HepG2 (cell line): ENCODE results near the gene AGMO. TPM values are rescaled to one million over a fixed set of nuclear protein-coding genes. Genes with fewer than 3 reads are reported as not detected.

Source experiments
- ATAC-seq: fragments of 200-7000 bp; cut with Tn5 transposase; 3 replicates; pipeline ENCODE4 v1.9.1; 2020; ENCODE audit warnings: mild to moderate bottlenecking, moderate library complexity
- BruUV-seq: library from RNA; stranded (reverse); fragments of 400-500 nt; replicated peaks from 2 replicates; lab custom pipeline; 2021; lab: Mats Ljungman, UMichigan
- CTCF ChIA-PET: fragments of 300-600 bp; formaldehyde crosslinking; extraction: SDS; loops from one replicate; lab custom pipeline; 2021; ENCODE audit warnings: low total read pairs, inconsistent platforms, low intra/inter-chr PET ratio; lab: Yijun Ruan, JAX
- POLR2A ChIA-PET: fragments of 350-600 bp; sonication (Branson Sonifier 250); formaldehyde crosslinking; loops from one replicate; lab custom pipeline; 2020; ENCODE audit warnings: antibody characterized with exemption, inconsistent platforms; lab: Yijun Ruan, JAX
- DNase-seq: peaks from one replicate; pipeline ENCODE4 v3.0.0-alpha.2; 2015; ENCODE audit warnings: low spot score
- FAIRE-seq: peaks from 3 replicates; lab custom pipeline; 2011; peaks lifted over from hg19 to GRCh38; lab: Jason Lieb, UNC
- H2AFZ ChIP-seq: one replicate; pipeline ENCODE4 v1.6.1; 2011; ENCODE audit warnings: low read length, inconsistent platforms
- H3K27ac ChIP-seq: fragments of 300-600 bp; 3 replicates; pipeline ENCODE4 v1.8.0; 2011; ENCODE audit warnings: mixed run types, mild to moderate bottlenecking, mixed read lengths, low read length, inconsistent platforms; ENCODE audit not compliant: insufficient read depth; ENCODE audit errors: extremely low read length
- H3K27me3 ChIP-seq, 2 experiments: fragments of 200-600 bp in 1 of 2; 2 replicates in 1 of 2; 3 replicates in 1 of 2; pipeline versions ENCODE4 v1.6.0 to v1.8.0; 2011; ENCODE audit warnings: low read length in 2 of 2, mild to moderate bottlenecking in 2 of 2, moderate library complexity in 2 of 2, inconsistent platforms in 1 of 2; ENCODE audit not compliant: insufficient read depth in 2 of 2, control insufficient read depth in 1 of 2
- H3K36me3 ChIP-seq, 2 experiments: fragments of 200-600 bp in 1 of 2; replicated peaks in 1 of 2; 2 replicates in 1 of 2; 3 replicates in 1 of 2; pipeline versions ENCODE4 v1.5.1 to v1.8.0; 2011; ENCODE audit warnings: low read length in 2 of 2, inconsistent platforms in 1 of 2; ENCODE audit not compliant: insufficient read depth in 2 of 2, control insufficient read depth in 1 of 2
- H3K4me1 ChIP-seq: 2 replicates; pipeline ENCODE4 v1.5.1; 2012; ENCODE audit warnings: low read length, inconsistent platforms; ENCODE audit not compliant: insufficient read depth
- H3K4me2 ChIP-seq: 2 replicates; pipeline ENCODE4 v1.6.0; 2011; ENCODE audit warnings: low read depth, low read length, inconsistent platforms
- H3K4me3 ChIP-seq, 3 experiments: fragments of 200-600 bp in 1 of 3; sonication (generic), shearing (Covaris generic) in 1 of 3; replicated peaks in 1 of 3; 2 replicates each; pipeline ENCODE4 v1.5.1; 2011 to 2016; ENCODE audit warnings: low read length in 3 of 3, inconsistent platforms in 2 of 3, low read depth in 2 of 3, mild to moderate bottlenecking in 2 of 3, control low read depth in 1 of 3, mixed read lengths in 1 of 3; ENCODE audit not compliant: insufficient read depth in 1 of 3
- H3K79me2 ChIP-seq: one replicate; pipeline ENCODE4 v1.6.1; 2011; ENCODE audit warnings: low read length, inconsistent platforms; ENCODE audit not compliant: insufficient read depth
- H3K9ac ChIP-seq: 2 replicates; pipeline ENCODE4 v1.6.0; 2011; ENCODE audit warnings: mild to moderate bottlenecking, low read depth, low read length, inconsistent platforms; ENCODE audit not compliant: insufficient read depth
- H3K9me3 ChIP-seq: 2 replicates; pipeline ENCODE4 v1.5.1; 2012; ENCODE audit warnings: mild to moderate bottlenecking, low read length
- H4K20me1 ChIP-seq: 2 replicates; pipeline ENCODE4 v1.6.0; 2011; ENCODE audit warnings: inconsistent platforms, mild to moderate bottlenecking, low read length, moderate library complexity; ENCODE audit not compliant: insufficient read depth
- NCOA2 ChIP-seq: sonication (generic); formaldehyde crosslinking; IDR thresholded peaks from 2 replicates; pipeline ENCODE4 v1.8.0; 2022; ENCODE audit warnings: inconsistent platforms
- SRF ChIP-seq: IDR thresholded peaks from 2 replicates; pipeline ENCODE4 v1.6.1; 2011; ENCODE audit warnings: mild to moderate bottlenecking, low read depth, low read length, moderate library complexity
- STAT6 ChIP-seq: sonication (generic); formaldehyde crosslinking; IDR thresholded peaks from 2 replicates; pipeline ENCODE4 v1.4.0; 2020; ENCODE audit warnings: missing genetic modification reagents, mild to moderate bottlenecking, borderline replicate concordance
- ZMYM3 ChIP-seq: sonication (generic); formaldehyde crosslinking; IDR thresholded peaks from 2 replicates; pipeline ENCODE4 v1.5.1; 2020; ENCODE audit warnings: mild to moderate bottlenecking, missing genetic modification reagents
- ZNF34 ChIP-seq: sonication (generic); formaldehyde crosslinking; IDR thresholded peaks from 2 replicates; pipeline ENCODE4 v1.4.0; 2020; ENCODE audit warnings: mild to moderate bottlenecking, missing genetic modification reagents, borderline replicate concordance
- ZNF652 ChIP-seq: IDR thresholded peaks from 2 replicates; pipeline ENCODE4 v1.6.1; 2016; ENCODE audit warnings: low read depth, borderline replicate concordance
- WGBS: methylation state at CpG from one replicate; pipeline ENCODE4 v1.1.6; 2017; ENCODE audit warnings: low lambda C conversion rate; 5-methylcytosine and 5-hydroxymethylcytosine counted together
- in situ Hi-C: cut with HindIII; loops from 2 replicates; pipeline ENCODE4 v1.10.0; 2017; ENCODE audit warnings: low pct_unique_long_range_greater_than_20kb; ENCODE audit not compliant: extremely low pct_ligation_motif_present
- intact Hi-C: fragments of 100-400 bp; cut with micrococcal nuclease; formaldehyde crosslinking; loops from one replicate; pipeline ENCODE4 v1.10.0; 2022; ENCODE audit not compliant: unreplicated experiment
- polyA plus RNA-seq, 8 experiments: library from polyadenylated mRNA; depleted of rRNA in 3 of 8; stranded (reverse) in 7 of 8; unstranded in 1 of 8; fragments of >200 nt; fragmentation: Illumina TruSeq in 4 of 8; extraction: Trizol in 4 of 8; gene quantifications; 2 replicates each; pipeline versions ENCODE4 v1.2.1 to v1.2.3, GENCODE V29; 2011 to 2016; ENCODE audit warnings: low read depth in 4 of 8, missing spikeins in 1 of 8, mixed read lengths in 1 of 8; ENCODE audit not compliant: insufficient read depth in 1 of 8
- total RNA-seq, 5 experiments: library from RNA; depleted of rRNA; stranded (reverse); fragments of >200 nt; fragmentation: Illumina TruSeq; extraction: Trizol; gene quantifications; 2 replicates each; pipeline ENCODE4 v1.2.3, GENCODE V29; 2016; ENCODE audit warnings: low read depth in 1 of 5
- TF ChIP-seq, protein P1 (sequence below): sonication (generic); formaldehyde crosslinking; IDR thresholded peaks from 2 replicates; pipeline ENCODE4 v1.4.0; 2020; ENCODE audit warnings: mild to moderate bottlenecking, missing genetic modification reagents
- TF ChIP-seq, protein P2 (sequence below): IDR thresholded peaks from 2 replicates; pipeline ENCODE4 v1.4.0; 2020; ENCODE audit warnings: mild to moderate bottlenecking, missing genetic modification reagents

Gene AGMO
- total and polyA plus RNA-seq, 2 of the 13 experiments (the other 11 are each of a cell fraction or from before 2014, with no cell fraction given): 0.22 to 0.50 TPM

DNA sequence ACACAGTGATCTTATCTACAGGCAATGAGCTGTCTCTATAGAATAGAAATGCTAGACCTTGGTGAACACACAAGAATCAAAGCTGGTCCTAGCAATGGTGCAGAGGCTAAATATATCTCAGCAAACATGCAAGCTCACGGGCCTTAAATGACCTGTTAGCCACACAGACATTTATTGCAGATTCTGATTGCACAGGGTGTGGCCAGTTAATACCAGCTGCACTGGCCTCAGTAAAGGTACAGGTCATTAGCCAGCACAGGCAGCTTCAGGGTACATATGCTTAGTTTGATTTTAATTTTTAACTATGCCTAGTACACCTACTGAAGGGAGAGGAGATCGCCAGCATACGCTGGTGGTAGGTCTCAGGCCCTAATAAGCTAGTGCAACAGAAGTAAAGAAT is 393.9 kb downstream of the AGMO start (continued):
- no peak for TF ChIP-seq NCOA2 (CRISPR knock-in tag)
- TF ChIP-seq, protein P1, sequence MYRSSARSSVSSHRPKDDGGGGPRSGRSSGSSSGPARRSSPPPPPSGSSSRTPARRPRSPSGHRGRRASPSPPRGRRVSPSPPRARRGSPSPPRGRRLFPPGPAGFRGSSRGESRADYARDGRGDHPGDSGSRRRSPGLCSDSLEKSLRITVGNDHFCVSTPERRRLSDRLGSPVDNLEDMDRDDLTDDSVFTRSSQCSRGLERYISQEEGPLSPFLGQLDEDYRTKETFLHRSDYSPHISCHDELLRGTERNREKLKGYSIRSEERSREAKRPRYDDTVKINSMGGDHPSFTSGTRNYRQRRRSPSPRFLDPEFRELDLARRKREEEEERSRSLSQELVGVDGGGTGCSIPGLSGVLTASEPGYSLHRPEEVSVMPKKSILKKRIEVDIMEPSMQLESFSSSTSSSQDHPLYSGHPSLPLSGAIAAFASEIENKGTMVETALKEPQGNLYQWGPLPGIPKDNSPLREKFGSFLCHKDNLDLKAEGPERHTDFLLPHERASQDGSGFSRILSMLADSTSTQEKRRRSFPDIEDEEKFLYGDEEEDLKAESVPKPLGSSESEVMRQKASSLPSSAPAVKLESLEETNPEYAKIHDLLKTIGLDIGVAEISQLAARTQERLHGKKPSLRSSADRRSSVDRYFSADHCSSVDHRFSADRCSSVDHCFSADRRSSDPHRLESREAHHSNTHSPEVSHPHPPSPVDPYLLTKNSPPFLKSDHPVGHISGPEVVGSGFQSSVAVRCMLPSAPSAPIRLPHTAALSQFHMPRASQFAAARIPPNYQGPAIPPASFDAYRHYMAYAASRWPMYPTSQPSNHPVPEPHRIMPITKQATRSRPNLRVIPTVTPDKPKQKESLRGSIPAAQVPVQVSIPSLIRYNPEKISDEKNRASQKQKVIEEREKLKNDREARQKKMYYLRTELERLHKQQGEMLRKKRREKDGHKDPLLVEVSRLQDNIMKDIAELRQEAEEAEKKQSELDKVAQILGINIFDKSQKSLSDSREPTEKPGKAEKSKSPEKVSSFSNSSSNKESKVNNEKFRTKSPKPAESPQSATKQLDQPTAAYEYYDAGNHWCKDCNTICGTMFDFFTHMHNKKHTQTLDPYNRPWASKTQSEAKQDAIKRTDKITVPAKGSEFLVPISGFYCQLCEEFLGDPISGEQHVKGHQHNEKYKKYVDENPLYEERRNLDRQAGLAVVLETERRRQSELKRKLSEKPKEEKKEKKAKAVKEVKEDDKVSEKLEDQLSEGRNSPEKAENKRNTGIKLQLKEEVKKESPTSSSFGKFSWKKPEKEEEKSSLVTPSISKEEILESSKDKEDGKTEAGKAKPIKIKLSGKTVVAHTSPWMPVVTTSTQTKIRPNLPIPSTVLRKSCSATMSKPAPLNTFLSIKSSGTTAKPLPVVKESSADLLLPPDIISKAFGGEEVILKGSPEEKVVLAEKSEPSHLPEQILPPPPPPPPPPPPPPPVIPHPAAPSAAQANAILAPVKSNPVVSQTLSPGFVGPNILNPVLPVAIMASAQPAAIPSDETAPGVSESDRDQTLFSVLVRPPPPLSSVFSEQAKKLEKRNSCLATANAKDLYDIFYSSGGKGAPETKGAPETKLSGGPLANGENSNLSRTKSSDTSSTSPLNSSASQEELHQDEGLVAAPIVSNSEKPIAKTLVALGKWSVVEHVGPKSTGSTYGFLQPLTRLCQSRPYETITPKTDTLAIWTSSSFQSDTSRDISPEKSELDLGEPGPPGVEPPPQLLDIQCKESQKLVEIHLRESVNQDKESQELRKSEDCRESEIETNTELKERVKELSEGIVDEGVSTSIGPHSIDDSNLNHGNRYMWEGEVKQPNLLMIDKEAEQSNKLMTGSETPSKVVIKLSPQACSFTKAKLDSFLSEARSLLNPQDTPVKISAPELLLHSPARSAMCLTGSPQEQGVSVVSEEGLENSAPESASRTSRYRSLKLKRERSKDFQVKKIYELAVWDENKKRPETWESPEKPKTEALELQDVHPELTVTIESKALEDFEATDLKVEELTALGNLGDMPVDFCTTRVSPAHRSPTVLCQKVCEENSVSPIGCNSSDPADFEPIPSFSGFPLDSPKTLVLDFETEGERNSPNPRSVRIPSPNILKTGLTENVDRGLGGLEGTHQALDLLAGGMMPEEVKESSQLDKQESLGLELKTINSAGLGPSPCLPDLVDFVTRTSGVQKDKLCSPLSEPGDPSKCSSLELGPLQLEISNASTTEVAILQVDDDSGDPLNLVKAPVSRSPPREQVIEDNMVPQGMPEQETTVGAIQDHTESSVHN (CRISPR knock-in tag): no peak

- no peak for DNase-seq
- H3K4me1 ChIP-seq: no peaks in the 10 kb centered on the region
- H3K36me3 ChIP-seq: no peaks in the 10 kb centered on the region
- no peak for TF ChIP-seq ZNF652 (CRISPR knock-in tag)
- TF ChIP-seq, protein P2, sequence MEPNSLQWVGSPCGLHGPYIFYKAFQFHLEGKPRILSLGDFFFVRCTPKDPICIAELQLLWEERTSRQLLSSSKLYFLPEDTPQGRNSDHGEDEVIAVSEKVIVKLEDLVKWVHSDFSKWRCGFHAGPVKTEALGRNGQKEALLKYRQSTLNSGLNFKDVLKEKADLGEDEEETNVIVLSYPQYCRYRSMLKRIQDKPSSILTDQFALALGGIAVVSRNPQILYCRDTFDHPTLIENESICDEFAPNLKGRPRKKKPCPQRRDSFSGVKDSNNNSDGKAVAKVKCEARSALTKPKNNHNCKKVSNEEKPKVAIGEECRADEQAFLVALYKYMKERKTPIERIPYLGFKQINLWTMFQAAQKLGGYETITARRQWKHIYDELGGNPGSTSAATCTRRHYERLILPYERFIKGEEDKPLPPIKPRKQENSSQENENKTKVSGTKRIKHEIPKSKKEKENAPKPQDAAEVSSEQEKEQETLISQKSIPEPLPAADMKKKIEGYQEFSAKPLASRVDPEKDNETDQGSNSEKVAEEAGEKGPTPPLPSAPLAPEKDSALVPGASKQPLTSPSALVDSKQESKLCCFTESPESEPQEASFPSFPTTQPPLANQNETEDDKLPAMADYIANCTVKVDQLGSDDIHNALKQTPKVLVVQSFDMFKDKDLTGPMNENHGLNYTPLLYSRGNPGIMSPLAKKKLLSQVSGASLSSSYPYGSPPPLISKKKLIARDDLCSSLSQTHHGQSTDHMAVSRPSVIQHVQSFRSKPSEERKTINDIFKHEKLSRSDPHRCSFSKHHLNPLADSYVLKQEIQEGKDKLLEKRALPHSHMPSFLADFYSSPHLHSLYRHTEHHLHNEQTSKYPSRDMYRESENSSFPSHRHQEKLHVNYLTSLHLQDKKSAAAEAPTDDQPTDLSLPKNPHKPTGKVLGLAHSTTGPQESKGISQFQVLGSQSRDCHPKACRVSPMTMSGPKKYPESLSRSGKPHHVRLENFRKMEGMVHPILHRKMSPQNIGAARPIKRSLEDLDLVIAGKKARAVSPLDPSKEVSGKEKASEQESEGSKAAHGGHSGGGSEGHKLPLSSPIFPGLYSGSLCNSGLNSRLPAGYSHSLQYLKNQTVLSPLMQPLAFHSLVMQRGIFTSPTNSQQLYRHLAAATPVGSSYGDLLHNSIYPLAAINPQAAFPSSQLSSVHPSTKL: no peak
- no peak for TF ChIP-seq ZNF34 (CRISPR knock-in tag)
- no peak for TF ChIP-seq STAT6 (CRISPR knock-in tag)
- no peak for TF ChIP-seq SRF
- TF ChIP-seq ZMYM3: no peak
- TF ChIP-seq, all 625 proteins: peak for 0
- Histone ChIP-seq H4K20me1 (no peaks in the 10 kb centered on the region), H3K79me2 (no peaks in the 10 kb centered on the region), H3K4me2 (no peak overlapping the region), H3K9me3 (peaks cover 59% of the 10 kb centered on the region), H2AFZ (no peak overlapping the region), H3K27me3 (no peaks in the 10 kb centered on the region), H3K9ac (no peak overlapping the region), H3K4me3 (no peak overlapping the region), H3K27ac (no peak overlapping the region)
- WGBS: 80% methylated on average over 1 of the region's 1 CpG
- no TSS peak for BruUV-seq
- ChIA-PET CTCF (no interaction called here), POLR2A (no interaction called here)
- FAIRE-seq (no peak), ATAC-seq (no peak)
- intact Hi-C loops: no loop called here
- in situ Hi-C loops: no loop called here
These were observed 395.2 kb downstream of the AGMO start for GRCh38 chr7:15166620-15167019.
